SK-N-MC (cell line): ENCODE data around the gene EXOSC2.

Source experiments
- EZH2 ChIP-seq: fragments of 200-600 bp; sonication (generic); IDR thresholded peaks from one replicate; pipeline ENCODE4 v1.6.1; 2017; ENCODE audit warnings: antibody characterized with exemption
- FOXP2 ChIP-seq: optimal IDR thresholded peaks from 2 replicates; pipeline ENCODE3; 2011; ENCODE audit warnings: mild to moderate bottlenecking, moderate library complexity; ENCODE audit not compliant: insufficient read depth; ENCODE audit errors: extremely low read length, control extremely low read depth
- POLR2AphosphoS5 ChIP-seq: IDR thresholded peaks from 2 replicates; pipeline ENCODE4 v1.6.1; 2012; ENCODE audit warnings: mild to moderate bottlenecking, low read depth, low read length, borderline replicate concordance

- TF ChIP-seq EZH2 (no peak), POLR2AphosphoS5 (no peak), FOXP2 (no peak)
Observed at GRCh38 chr9:130651221-130651620, 42.4 kb upstream of the EXOSC2 start.
